Measurements from ENCODE around the gene ZSCAN21.

Gene ZSCAN21

GRCh38 chr7:100100420-100101015, 50.9 kb downstream of the ZSCAN21 start:
- TF ChIP-seq CTCF (IDR thresholded peaks at IDR 0.05; ENCODE audit: control insufficient read depth, insufficient read depth, low read depth, low read length, missing control alignments), result no peak
- peak overlapping the region; percentile 93 for H3K4me3 ChIP-seq (ENCODE audit: control insufficient read depth, low read depth, low read length)
- DNase-seq (ENCODE audit: low read depth), result peak; percentile 97

GRCh38 chr7:100101016-100101862, 51.7 kb downstream of the ZSCAN21 start, which contains the start of the genes AP4M1 and MCM7:
Gene AP4M1 (plus strand): TSS chr7:100101643. CDS start chr7:100101715, 72 bp downstream.
Gene MCM7 (minus strand): TSS chr7:100101397. CDS start chr7:100101294, 103 bp downstream.
- DNase-seq (ENCODE audit: low read depth), result peak; percentile 94
- no peak for TF ChIP-seq CTCF (IDR thresholded peaks at IDR 0.05; ENCODE audit: control insufficient read depth, insufficient read depth, low read depth, low read length, missing control alignments)
- H3K4me3 ChIP-seq (ENCODE audit: control insufficient read depth, low read depth, low read length), result peak within 1 kb of the TSS; percentile 93

GRCh38 chr7:100102950-100103840, 53.6 kb downstream of the ZSCAN21 start:
- H3K4me3 ChIP-seq (ENCODE audit: control insufficient read depth, low read depth, low read length), result no peak overlapping the region
- DNase-seq (ENCODE audit: low read depth), result peak; percentile 55

GRCh38 chr7:100105534-100105933, 56.0 kb downstream of the ZSCAN21 start:
- H3K4me3 ChIP-seq (ENCODE audit: control insufficient read depth, low read depth, low read length), result no peak overlapping the region
- DNase-seq (ENCODE audit: low read depth), result no peak
- no peak for TF ChIP-seq CTCF (IDR thresholded peaks at IDR 0.05; ENCODE audit: control insufficient read depth, insufficient read depth, low read depth, low read length, missing control alignments)

More at GRCh38 chr7:100102950-100103840, 53.6 kb downstream of the ZSCAN21 start:
- no peak for TF ChIP-seq CTCF (IDR thresholded peaks at IDR 0.05; ENCODE audit: control insufficient read depth, insufficient read depth, low read depth, low read length, missing control alignments)

GRCh38 chr7:100106633-100107032, 57.1 kb downstream of the ZSCAN21 start:
- DNase-seq (ENCODE audit: low read depth), result no peak
- no peak overlapping the region for H3K4me3 ChIP-seq (ENCODE audit: control insufficient read depth, low read depth, low read length)
- TF ChIP-seq CTCF (IDR thresholded peaks at IDR 0.05; ENCODE audit: control insufficient read depth, insufficient read depth, low read depth, low read length, missing control alignments), result no peak

GRCh38 chr7:100107125-100107737, 57.7 kb downstream of the ZSCAN21 start:
- no peak for DNase-seq (ENCODE audit: low read depth)
- no peak overlapping the region for H3K4me3 ChIP-seq (ENCODE audit: control insufficient read depth, low read depth, low read length)
- no peak for TF ChIP-seq CTCF (IDR thresholded peaks at IDR 0.05; ENCODE audit: control insufficient read depth, insufficient read depth, low read depth, low read length, missing control alignments)
